Motor neuron (in vitro differentiated cells): ENCODE data around the gene CRTAC1. TPM values are rescaled to one million over a fixed set of nuclear protein-coding genes. Genes with fewer than 3 reads are reported as not detected.

Source experiments
- ATAC-seq, 8 experiments: fragments of 200-7000 bp; cut with Tn5 transposase; replicated peaks in 6 of 8; 2 replicates each; pipeline ENCODE4 v1.8.0; 2021; ENCODE audit warnings: mild to moderate bottlenecking in 8 of 8, moderate library complexity in 8 of 8
- H3K27ac ChIP-seq, 2 donors: fragments of 250-450 bp; sonication (Bioruptor Pico); 2 replicates each; pipeline ENCODE4 v1.9.0; 2021; ENCODE audit warnings: antibody characterized with exemption in 2 of 2, mild to moderate bottlenecking in 2 of 2, moderate library complexity in 1 of 2
- H3K4me1 ChIP-seq, 2 donors: fragments of 250-450 bp; sonication (Bioruptor Pico); replicated peaks in 1 of 2; 2 replicates each; pipeline ENCODE4 v1.6.1; 2021; ENCODE audit warnings: antibody characterized with exemption in 2 of 2, mild to moderate bottlenecking in 2 of 2, moderate library complexity in 1 of 2
- H3K4me3 ChIP-seq, 5 donors: fragments of 250-450 bp; sonication (Bioruptor Pico); 2 replicates each; pipeline ENCODE4 v1.9.0; 2021; ENCODE audit warnings: antibody characterized with exemption in 5 of 5, mild to moderate bottlenecking in 5 of 5, moderate library complexity in 4 of 5
- WGBS, 10 experiments: fragments of 450-650 bp; shearing (Covaris generic); methylation state at CpG; one replicate each; pipeline ENCODE4 v1.0.0; 2022; 5-methylcytosine and 5-hydroxymethylcytosine counted together
- in situ Hi-C, 9 experiments: fragments of 400-800 bp; cut with MboI; loops; one replicate each; pipeline ENCODE4 v1.15.0; 2021; ENCODE audit warnings: low sequenced_read_pairs in 9 of 9, low pct_unique_long_range_greater_than_20kb in 2 of 9; ENCODE audit not compliant: unreplicated experiment in 9 of 9
- total RNA-seq, 8 experiments: library from RNA; unstranded; fragments of 300-600 nt; gene quantifications; 2 replicates each; pipeline versions ENCODE4 v1.2.3 to v1.2.4, GENCODE V29; 2022

CRTAC1 gene
- total RNA-seq, 8 experiments from 2014 or later: 0.17 to 11.5 (median 5.3) TPM; not detected in 1

DNA sequence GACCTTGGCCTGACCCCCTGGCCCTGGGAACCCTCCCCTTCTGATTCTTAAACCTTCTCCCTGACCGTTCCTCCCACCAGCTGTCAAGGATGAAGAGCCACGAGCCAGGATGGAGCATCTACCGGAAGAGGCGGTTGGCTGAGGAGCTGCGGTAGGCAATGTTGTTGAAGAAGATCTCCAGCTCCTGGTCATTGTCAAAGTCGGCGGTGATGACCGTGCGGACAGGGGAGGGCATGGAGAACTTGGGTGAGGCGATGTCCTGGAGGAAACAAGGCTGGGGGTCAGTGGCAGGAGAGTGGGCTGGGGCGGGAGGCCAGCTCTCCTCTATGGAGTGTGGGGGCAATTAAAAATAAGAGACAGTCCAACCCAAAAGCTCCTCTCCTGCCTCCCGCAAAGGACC is 129.0 kb downstream of the CRTAC1 start:
- 51 to 100% (median 60%) methylated on average over 1 to 6 of the region's 12 CpGs; no CpG with 5 or more reads in 7 of the 10 experiments for WGBS, 10 experiments
- no peak overlapping the region for H3K27ac ChIP-seq
- no peak overlapping the region for H3K4me3 ChIP-seq
- in situ Hi-C loops: loop anchor here in 2 of 9 experiments (25.0 kb wide), 1 partner anchor 136 kb away; the partner anchor contains the start of gene CRTAC1 (in 2 of the 2)
- ATAC-seq: no peak
- peaks cover 26 to 39% of the 10 kb centered on the region in 2 donors for H3K4me1 ChIP-seq

DNA sequence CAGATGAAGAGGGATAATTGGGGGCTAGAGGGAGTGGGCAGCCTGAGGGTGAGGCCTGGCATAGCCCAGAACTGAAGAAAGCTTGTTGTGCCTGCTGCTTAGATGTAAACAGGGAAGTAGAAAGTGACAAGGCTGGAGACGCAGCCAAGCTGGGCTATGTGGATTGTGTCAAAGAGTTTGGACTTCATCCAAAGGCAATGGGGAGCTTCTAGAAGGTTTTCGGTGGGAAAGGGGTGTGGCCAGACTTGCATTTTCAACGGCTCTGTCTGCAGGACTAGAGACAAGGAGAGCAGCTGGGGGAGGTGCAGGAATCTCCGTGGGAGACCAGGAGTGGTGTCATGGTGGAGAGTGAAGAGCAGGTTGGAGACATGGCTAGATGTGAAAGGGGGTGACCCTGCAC is 132.0 kb downstream of the CRTAC1 start:
- in situ Hi-C loops: no loop called here
- peaks cover 44 to 50% of the 10 kb centered on the region in 2 donors for H3K4me1 ChIP-seq
- peak in 2 of 8 experiments; percentile 42 to 53 for ATAC-seq
- H3K27ac ChIP-seq: no peak overlapping the region
- WGBS, 10 experiments: 0 to 52% (median 19%) methylated on average over 1 to 3 of the region's 4 CpGs; no CpG with 5 or more reads in 3 of the 10 experiments
- no peak overlapping the region for H3K4me3 ChIP-seq

DNA sequence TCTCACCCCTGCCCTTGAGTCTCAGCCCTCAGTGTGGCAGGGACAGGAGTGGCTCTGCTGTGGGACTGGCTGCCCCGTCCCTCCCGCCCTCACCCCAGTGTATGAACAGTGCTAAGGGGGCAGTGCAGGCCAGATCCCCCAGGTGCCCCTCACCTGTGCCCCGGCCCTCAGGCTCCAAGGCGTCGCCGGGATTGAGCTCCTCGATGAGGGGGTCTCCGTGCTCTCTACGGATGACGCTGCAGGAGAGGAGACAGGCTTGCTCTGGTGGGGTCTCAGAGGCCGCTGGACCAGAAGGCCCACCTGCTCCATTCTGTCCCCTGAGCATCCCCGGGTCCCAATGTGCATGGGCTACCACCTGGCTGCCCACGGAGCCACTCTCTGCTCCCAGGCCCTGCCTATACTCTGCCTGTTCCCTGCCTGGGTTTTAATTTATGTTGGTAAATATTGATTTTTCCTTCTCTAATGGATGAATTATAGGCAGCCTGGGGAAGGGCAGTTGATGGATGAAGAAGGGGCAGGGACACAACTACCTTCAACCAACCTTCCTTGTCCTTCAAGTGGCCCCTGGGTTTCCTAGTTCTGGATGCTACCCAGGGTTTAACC is 133.6 kb downstream of the CRTAC1 start:
- in situ Hi-C loops: no loop called here
- H3K27ac ChIP-seq: peak overlapping the region; percentile 41 to 48
- H3K4me1 ChIP-seq: peaks cover 34 to 36% of the 10 kb centered on the region in 2 donors
- WGBS, 10 experiments: 78 to 100% methylated on average over 2 to 7 of the region's 13 CpGs; no CpG with 5 or more reads in 8 of the 10 experiments
- ATAC-seq: peak in 5 of 8 experiments; percentile 43 to 71 (median 52)
- H3K4me3 ChIP-seq: no peak overlapping the region

DNA sequence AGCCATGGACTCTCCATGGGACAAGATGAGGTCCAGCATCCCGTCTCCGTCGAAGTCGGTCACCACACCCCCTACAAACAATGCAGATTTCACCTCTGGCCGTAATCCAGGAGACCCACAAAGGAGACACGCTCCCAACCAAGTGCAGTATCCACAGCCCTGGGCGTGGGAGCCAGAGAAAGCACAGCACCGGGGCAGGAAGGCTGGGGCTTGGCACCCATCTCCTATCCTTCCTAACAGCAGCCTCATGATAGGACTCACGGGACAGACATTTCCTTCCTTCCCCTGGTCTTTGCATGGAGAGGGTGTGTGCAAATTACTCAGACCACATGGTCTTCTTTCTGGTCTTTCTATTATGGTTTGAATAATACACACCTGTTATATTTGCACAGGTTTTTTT is 134.5 kb downstream of the CRTAC1 start:
- 0 to 50% (median 0%) methylated on average over 1 to 2 of the region's 9 CpGs; no CpG with 5 or more reads in 7 of the 10 experiments for WGBS, 10 experiments
- H3K4me1 ChIP-seq: peaks cover 34 to 40% of the 10 kb centered on the region in 2 donors
- no peak overlapping the region for H3K4me3 ChIP-seq
- no peak for ATAC-seq
- in situ Hi-C loops: no loop called here
- no peak overlapping the region for H3K27ac ChIP-seq

DNA sequence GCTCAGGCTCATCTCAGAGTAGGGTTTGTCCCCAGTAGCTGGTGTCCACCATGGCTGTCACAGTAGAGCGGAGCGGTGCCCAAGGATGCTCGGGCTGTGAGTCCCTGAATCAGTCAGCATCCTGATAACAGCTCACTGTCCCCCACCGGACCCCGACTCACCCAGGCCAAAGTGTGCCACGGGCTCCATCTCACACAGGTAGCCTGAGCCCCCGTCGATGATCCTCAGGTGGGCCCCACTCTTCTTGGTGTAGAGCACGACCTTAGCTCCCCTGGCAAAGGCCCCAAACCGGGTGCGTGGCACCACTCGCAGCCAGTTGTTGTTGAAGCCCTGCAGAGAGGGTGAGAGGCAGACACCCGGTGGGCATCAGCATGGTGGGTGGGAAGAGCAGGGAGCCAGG is 135.3 kb downstream of the CRTAC1 start:
- Histone ChIP-seq H3K4me3 (no peak overlapping the region), H3K27ac (no peak overlapping the region), H3K4me1 (peaks cover 35 to 42% of the 10 kb centered on the region in 2 donors)
- ATAC-seq: no peak
- WGBS, 10 experiments: 63% methylated on average over 5 of the region's 13 CpGs; no CpG with 5 or more reads in 9 of the 10 experiments
- in situ Hi-C loops: no loop called here

DNA sequence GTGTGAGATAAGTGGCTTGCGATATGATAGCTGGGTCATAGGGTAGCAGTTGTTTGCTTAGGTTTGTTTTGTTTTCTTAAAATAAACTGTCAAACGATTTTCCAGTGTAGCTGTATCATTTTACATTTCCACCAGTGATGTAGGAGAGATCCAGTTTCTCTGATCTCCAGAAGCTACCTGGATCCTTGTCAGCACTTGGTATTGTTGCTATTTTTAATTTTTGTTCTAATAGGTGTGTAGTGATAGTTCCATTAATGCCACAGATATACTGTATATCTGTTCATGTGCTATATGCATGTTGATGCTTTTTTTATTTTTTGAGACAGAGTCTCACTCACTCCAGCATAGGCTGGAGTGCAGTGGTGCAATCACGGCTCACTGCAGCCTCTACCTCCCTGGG is 136.3 kb downstream of the CRTAC1 start:
- no peak overlapping the region for H3K4me3 ChIP-seq
- no peak for ATAC-seq
- H3K27ac ChIP-seq: no peak overlapping the region
- H3K4me1 ChIP-seq: peaks cover 39 to 52% of the 10 kb centered on the region in 2 donors
- WGBS, 10 experiments: 30 to 90% (median 72%) methylated on average over 2 to 3 of the region's 3 CpGs; no CpG with 5 or more reads in 1 of the 10 experiments
- in situ Hi-C loops: no loop called here

DNA sequence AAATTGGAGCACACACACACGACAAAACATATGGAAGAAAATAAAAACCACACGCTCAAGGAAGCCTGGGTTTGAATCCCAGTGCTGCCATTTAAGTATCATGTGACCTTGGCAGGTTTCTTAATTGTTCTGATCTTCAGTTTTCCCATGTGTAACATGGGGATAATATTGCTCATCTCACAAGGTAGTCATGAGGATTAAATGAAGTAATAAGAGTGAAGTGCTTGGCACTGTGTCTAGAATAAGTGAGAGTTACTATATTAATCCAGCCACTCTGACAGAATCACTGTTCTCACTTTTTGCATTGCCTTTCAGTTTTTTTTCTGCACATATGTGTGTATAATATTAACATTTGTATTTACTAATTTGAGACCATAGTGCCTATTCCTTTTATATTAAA is 137.5 kb downstream of the CRTAC1 start:
- 28 to 73% (median 70%) methylated on average over 1 to 2 of the region's 2 CpGs; no CpG with 5 or more reads in 4 of the 10 experiments for WGBS, 10 experiments
- H3K4me3 ChIP-seq: no peak overlapping the region
- in situ Hi-C loops: no loop called here

DNA sequence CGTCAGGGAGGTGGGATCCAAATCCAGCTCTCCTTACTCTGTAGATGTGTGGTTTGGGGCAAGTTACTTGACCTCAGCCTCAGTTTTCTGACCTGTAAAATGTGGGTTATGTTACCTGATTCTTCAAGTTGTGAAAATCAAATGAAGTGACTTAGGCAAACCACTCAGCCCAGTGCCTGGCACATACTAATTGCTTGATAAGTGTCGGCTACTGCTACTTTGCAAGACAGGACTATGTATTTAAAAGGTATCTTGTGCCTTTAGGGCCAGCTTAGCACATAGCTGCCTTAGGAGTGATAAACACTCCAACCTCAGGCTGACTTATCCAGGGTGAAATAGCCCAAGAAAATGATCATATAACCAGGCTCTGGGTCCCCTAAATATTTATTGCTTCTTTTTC is 137.9 kb downstream of the CRTAC1 start:
- in situ Hi-C loops: no loop called here
- WGBS, 10 experiments: 80 to 100% (median 89%) methylated on average over 1 to 2 of the region's 2 CpGs; no CpG with 5 or more reads in 6 of the 10 experiments
- H3K4me1 ChIP-seq: peaks cover 42 to 55% of the 10 kb centered on the region in 2 donors
- no peak for ATAC-seq
- H3K27ac ChIP-seq: no peak overlapping the region
- no peak overlapping the region for H3K4me3 ChIP-seq

More for the DNA sequence above, 137.5 kb downstream of the CRTAC1 start:
- no peak overlapping the region for H3K27ac ChIP-seq
- ATAC-seq: no peak
- peaks cover 43 to 58% of the 10 kb centered on the region in 2 donors for H3K4me1 ChIP-seq

DNA sequence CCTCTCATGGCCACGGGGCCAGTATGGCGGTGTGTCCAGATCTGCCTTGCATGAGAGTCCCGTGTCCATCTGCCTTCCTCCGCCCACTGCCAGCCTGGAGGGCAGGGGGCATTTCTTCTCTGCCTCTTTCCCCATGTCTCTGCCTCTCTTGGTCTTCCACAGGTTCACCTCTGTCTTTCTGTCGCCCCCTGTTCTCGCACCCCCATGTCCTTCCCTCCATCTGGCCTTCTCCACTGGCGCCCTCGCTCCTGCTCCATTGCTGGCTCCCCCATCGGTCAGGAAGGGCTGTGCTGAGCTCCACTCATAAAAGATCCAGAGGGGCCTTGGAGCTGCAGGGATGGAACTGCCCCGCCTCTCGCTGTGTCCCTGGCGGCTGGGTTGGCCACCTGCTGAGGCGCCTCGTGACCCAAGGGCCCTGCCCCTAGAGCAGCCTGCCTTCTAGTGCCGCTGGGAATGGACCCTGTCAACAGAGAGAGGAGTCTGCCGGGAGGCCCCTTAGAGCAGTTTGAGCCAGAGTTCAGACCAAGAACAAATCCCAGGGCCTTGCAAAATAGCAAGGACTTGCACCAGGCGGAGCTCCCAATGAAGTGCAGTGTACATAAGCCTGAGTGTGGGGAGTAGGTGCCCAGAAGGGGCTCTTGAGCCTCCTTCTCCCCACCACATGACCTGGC is 138.8 kb downstream of the CRTAC1 start:
- H3K4me1 ChIP-seq: peaks cover 33 to 46% of the 10 kb centered on the region in 2 donors
- WGBS, 10 experiments: 70 to 100% (median 90%) methylated on average over 1 to 10 of the region's 17 CpGs; no CpG with 5 or more reads in 3 of the 10 experiments
- H3K4me3 ChIP-seq: no peak overlapping the region
- in situ Hi-C loops: no loop called here
- peak overlapping the region in 1 of 2 donors; percentile 6 for H3K27ac ChIP-seq
- peak in 5 of 8 experiments; percentile 5 to 55 (median 35) for ATAC-seq

DNA sequence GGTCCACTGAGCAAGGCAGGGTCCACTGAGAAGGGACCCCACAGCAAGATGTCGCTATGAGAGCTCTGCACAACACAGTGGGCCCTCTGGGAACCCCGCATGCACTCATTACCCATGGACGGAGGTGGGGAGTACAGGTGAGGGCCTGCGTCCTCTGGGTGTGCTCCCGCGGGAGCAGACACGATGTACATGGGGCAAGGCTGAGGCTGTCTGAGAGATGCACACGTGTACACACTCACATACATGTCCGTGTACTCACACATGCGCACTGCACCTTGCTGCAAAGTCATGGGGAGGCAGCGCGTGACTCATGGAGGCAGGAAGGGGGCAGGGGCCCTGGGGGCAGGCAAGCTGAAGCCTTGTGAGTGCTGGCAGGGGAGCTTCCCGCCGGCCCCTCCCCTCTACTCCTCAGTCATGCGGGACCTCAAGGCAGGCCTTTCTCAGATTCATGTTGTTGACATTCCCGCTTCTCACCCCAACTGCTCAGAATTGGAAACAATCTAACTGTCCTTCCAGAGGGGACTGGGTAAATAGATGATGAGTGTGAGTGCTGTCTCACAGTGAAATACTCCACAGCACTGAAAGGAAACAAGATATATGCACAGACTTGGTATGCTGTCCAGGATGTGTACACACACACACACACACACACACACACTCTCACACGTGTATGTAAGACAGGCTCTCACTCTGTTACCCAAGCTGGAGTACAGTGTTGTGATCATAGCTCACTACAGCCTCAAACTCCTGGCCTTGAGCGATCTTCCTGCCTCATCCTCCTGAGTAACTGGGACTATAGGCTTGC is 140.8 kb downstream of the CRTAC1 start:
- Histone ChIP-seq H3K4me3 (no peak overlapping the region), H3K27ac (peak overlapping the region; percentile 67 to 81), H3K4me1 (peaks cover 24 to 39% of the 10 kb centered on the region in 2 donors)
- 53 to 100% (median 64%) methylated on average over 1 to 5 of the region's 18 CpGs; no CpG with 5 or more reads in 5 of the 10 experiments for WGBS, 10 experiments
- peak; percentile 39 to 82 (median 74) for ATAC-seq
- in situ Hi-C loops: no loop called here

DNA sequence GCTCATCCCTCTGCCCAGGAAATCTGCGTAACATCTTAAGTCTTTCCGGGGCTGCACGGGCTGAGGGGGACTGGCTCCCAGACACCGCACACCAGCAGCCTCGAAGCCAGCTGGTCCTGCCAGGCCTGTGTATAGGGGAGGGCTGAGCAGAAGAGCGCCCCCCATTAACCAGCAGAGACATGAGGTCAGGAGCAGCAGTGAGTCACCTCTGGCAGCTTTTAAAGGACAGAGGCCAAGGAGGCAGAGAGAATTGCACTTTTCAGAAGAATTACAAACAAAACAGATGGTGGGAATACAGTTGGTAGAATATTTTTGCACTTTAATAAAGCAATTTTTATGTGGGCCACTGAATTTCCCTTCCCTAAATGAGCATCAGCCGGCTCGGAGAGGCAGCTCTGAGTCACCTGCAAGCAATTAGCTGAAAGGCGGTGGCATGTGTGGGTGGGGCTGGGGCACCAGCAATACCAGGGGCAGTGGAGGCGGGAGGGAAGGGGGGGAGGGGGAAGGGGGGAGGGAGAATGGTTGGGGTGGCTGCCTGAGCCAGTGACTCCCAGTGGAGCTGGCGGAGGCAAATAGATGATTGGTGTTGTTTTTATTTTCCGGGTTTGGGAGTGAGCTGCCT is 141.7 kb downstream of the CRTAC1 start:
- WGBS, 10 experiments: 0 to 86% (median 40%) methylated on average over 1 to 7 of the region's 12 CpGs; no CpG with 5 or more reads in 3 of the 10 experiments
- in situ Hi-C loops: no loop called here
- ATAC-seq: peak; percentile 45 to 81 (median 63)
- Histone ChIP-seq H3K27ac (peak overlapping the region; percentile 67 to 81), H3K4me3 (no peak overlapping the region), H3K4me1 (peaks cover 23 to 36% of the 10 kb centered on the region in 2 donors)

DNA sequence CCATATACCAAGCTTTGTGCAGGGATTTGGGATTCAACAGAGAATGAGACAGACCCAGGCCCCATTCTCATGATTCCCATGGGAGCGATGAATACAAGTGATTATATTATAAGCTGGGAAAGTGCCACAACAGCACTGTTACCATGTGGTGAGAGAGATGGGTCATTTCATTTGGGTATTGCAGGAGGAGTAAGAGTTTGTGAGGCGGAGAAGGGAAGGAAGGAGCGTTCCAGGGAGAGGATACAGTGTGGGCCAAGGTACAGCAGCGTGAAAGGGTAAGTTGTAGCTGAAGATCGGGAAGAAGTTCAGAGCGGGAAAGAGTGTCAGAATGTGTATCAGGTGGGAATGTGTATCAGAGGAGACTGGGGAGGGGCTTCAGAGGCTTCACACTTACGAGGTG is 142.3 kb downstream of the CRTAC1 start:
- in situ Hi-C loops: no loop called here
- ATAC-seq: no peak
- WGBS, 10 experiments: 80 to 100% (median 90%) methylated on average over 1 to 6 of the region's 7 CpGs; no CpG with 5 or more reads in 3 of the 10 experiments
- no peak overlapping the region for H3K4me3 ChIP-seq
- no peak overlapping the region for H3K27ac ChIP-seq
- H3K4me1 ChIP-seq: peaks cover 23 to 36% of the 10 kb centered on the region in 2 donors
